Activated gamma-delta T cell (primary cell): ENCODE results near the gene GLG1.

Experiments used
- DNase-seq: peaks from one replicate; lab custom pipeline; 2025; lab: John Stamatoyannopoulos, UW

Gene GLG1

DNA sequence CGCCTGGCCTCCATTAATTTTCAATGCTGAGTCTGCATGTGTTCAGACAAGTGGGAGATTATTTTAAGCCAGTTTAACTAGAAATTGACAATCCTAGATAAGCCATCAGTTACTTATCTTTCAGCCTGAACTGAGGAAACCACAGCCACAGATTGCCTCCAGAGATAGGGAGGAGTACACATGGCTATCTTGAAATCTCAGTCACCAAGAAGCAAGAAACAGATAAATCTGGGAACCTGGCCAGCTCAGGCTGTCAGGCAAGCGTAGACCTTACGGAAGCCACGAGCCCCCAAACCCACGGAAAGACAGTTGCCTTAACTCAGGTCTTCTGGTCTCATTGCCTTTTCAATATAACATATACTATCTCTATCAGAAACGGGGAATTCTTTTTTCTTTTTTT lies 2.0 kb upstream of the GLG1 start:
- DNase-seq = no peak

DNA sequence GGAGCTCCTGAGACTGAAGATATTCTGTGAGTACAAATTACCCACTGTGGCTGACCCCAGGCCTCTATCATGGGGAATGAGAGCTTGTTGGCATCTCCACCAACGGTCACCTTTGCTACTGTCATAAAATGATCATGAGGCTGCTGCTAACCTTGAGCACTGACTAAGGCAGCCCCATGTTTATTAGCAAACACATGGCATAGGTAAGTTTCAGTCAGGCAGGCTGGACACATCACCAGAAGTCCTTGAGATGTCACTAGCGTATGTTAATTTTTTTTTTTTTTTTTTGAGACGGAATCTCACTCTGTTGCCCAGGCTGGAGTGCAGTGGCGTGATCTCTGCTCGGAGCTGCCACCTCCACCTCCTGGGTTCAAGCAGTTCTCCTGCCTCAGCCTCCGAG lies 1.5 kb upstream of the GLG1 start:
- DNase-seq = no peak

DNA sequence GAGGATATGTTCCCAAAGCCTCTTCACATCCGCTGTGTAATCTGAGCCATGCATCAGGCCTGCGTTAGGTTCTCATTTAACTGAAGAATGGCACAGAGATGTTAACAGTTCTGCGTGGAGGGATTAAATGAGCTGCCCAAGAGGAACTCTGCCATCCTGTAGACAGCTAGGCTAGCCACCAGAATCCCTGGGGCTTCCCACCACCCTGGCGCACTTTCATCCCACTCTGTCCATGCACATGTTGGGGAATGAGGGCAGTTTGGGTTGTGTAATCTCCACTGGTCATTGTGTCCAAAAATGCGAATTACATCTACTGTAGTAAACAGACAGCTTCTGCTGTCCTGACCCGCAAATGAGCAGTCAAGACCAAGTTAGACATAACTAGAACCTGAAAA lies 1.0 kb upstream of the GLG1 start:
- DNase-seq = no peak

DNA sequence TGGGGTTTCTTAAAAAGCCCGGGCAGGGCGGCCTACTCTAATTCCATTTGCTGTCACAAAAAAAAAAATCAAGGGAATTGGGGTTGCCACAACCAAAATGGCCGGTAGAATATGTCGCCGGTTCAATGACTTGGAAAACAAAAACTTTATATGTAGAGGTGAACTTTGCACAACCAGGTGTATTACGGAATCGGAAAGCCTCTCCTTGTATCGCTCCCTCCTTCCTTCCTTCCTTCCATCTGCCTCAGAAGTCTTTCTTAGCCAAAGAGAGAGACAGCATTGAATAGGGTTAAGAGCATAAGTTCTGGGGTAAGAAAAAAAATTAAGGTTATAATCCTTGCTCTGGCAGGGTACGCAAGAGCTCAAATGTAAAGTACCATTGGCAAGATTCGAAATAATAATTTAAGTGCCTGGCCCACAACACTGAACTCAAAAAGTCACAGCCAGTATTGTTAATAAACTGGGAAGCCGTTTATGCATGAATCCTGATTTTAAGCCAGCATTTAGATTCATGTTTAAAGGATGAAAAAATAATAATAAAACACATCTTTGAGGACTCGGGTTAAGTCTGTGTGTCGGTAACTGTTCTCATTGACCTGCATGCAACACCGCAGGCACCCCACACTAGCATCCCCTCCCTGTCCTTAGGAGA lies 522 bp upstream of the GLG1 start:
- no peak for DNase-seq

DNA sequence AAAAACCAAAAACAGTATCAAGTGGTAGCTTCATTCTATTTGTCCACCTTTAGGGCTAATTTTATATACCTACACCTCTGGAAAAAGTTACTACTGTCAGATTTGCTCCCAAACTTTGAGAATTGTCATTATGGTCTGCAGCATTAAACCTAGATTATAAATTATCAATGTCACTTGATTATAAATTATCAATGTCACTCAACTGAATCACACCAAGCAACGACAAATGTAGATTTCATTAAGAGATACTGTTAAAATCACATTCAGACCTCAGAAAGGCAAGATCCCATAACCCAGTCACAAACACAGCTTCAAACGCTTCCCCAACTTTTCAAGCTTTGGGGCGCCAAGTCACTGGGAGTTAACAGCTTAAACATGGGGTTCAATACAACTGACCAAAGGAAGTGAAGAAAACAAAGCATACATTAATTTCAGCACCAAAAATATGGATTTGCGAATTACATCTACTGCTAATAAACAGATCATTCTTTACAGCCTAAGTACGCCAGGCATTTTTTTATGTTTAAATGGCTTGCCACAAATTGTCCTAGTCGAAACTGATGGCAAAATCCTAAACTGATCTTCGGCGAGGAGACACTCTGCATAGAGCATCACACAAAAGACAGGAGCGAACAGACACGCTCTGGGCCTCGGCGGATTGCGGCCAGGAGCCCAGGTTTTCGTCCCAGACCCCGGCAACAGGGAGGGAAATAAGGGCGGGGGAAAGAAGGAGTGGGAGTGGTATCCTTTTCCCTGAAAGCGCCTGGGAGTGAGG lies 981 bp downstream of the GLG1 start:
- no peak for DNase-seq

DNA sequence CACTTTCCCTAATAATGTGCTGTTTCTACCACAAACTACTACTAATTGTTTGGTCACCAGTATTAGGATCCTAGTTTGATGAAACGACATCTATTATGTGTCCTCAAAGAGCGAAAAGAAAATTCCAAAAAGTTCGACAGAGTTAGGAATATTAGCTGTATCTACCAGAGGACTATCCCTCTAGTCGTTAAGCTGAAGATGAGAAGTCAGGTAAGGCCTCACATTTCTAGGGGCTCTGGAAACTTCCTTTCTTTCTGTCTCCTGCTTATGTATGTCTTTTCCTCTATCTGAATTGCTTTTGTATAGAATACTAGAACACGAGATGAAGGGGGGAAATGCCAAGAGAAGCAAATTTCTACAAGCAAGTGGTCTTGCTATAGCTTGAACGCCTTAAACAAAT lies 1.6 kb downstream of the GLG1 start:
- DNase-seq = no peak

DNA sequence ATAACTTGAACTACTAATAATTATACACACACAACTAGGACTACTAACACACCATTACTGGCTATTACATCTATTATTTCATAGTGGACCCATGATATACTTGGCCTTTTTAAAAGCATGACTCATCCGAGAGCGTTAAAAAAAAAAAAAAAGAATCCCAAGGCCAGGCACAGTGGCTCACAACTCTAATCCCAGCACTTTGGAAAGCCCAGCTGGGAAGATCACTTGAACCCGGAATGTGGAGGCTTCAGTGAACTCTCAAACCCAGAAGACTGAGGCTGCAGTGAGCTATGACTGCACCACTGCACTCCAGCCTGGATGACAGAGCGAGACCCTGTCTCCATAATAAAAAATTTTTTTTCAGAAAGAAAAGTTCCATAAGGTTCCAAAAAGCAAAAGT lies 3.1 kb downstream of the GLG1 start:
- DNase-seq = no peak

DNA sequence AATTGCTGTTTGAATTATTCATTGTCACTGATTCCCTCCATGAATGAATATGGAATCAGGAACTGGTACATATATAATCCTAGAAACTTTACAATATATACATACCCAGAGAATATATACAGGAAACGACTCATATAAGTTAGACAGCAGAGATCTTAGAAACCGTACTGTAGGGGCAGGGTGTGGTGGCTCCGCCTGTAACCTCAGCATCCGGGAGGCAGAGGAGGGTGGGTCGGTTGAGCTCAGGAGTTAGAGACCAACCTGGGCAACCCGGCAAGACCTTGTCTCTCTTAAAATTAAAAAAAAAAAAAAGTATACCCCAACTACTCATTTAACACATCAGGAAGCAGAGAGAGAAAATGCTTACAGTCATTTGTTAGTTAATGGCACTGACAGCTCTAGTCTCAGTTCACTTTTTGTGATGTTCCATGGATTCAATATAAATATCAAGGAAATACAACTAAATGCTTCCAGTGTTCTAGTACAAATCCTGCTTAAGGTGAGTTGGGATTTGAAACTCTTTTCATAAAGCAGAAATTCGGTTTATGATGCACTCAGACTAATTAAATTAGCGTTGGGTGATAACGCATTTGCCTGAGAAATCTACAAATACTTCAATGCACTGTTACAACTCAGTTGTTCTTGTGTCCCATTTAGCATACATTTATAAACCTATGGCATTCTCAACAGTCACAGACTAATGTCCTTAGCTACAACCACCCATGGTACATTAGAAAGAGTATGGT lies 5.6 kb downstream of the GLG1 start:
- DNase-seq = no peak

DNA sequence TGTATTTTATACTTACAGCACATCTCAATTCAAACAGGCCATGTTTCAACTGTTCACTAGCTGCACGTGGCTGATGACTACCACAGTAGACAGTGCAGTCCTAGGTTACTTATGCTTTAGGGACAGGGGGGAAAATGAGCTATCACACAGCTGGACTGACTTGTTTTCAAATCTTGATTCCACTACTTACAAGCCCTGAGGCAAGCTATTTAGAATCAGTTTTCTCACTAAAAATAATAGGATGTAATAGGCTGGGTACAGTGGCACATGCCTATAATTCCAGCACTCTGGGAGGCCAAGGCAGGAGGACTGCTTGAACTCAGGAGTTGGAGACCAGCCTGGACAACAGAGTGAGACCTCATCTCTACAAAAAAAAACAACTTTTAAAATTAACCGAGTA lies 10.3 kb downstream of the GLG1 start:
- DNase-seq = no peak

DNA sequence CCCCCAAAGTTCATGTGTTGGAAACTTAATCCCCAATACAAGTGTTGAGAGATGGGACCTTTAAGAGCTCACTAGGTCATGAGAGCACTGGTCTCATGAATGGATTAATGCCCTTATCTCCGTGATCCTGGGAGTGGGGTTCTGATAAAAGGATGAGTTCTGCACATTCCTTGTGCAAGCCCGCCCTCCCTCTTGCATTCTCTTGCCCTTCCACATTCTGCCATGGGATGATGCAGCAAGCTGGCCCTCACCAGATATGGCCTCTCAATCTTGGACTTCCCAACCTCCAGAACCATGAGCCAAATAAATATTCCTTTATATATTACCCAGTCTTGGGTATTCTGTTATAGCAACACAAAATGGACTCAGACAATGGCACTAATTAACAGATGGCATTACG lies 14.1 kb downstream of the GLG1 start:
- no peak for DNase-seq

DNA sequence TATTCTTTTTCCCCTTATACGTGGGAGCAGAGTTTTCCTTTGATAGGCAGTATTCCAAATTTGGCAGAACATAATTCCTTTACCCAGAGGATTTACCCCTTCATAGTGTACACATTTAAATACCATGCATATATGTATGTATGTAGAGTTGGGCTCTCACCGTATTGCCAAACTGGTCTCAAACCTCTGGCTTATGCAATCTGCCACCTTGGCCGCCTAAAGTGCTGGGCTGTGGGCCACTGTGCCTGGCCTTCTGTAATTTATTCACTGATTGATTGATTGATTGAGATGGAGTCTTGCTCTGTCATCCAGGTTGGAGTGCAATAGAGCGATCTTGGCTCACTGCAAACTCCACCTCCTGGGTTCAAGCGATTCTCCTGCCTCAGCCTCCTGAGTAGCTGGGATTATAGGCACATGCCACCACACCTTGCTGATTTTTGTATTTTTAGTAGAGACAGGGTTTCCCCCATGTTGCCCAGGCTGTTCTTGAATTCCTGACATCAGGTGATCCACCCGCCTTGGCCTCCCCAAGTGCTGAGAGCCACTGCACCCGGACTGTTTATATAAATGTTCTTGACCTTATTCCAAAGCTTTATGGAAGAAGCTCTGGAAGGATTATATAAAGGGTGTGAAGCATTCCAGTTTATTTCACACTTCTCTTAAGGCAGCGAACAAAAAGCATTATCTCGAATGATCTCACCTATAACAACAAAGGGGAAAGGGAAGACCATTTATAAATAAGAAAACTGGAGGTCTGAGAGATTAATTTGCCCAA lies 14.9 kb downstream of the GLG1 start:
- DNase-seq = no peak

DNA sequence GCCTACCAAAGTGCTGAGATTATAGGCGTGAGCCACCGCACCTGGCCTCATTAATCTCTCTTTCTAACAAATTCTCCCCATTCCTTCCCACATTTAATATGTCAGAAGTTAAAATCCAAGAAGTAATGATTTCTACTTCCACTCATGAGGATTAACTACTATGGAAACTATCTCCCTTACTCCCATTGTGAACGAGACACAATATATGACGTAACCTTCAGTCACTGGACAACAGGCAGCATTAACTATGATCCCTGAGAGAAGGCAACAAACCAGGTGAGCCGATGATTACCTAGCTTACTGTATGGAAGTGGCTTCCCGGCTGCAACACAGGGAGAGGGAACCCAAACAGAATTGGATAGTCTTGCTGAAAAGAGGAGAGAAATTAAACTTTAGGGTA lies 20.0 kb downstream of the GLG1 start:
- no peak for DNase-seq

DNA sequence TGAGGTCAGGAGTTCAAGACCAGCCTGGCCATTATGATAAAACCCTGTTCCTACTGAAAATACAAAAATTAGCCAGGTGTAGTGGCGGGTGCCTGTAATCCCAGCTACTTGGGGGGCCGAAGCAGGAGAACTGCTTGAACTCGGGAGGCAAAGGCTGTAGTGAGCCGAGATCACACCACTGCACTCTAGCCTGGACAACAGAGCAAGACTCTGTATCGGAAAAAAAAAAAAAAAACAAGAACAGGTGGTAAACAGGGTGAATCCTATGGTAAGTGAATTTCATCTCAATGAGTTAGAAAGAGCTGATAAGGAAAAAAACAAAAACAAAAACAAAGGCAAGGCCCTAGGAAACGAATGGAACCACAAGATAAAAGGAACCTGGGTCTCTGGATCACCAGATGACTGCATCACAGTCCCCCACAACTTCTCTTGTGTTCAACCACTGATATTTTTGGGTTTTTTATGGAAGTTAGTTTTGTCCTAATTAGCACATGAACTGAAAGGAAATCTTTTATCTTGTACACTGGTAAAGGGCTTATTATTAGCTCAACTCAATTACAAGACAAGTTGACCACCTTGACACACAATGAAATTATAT lies 21.0 kb downstream of the GLG1 start:
- DNase-seq = no peak

DNA sequence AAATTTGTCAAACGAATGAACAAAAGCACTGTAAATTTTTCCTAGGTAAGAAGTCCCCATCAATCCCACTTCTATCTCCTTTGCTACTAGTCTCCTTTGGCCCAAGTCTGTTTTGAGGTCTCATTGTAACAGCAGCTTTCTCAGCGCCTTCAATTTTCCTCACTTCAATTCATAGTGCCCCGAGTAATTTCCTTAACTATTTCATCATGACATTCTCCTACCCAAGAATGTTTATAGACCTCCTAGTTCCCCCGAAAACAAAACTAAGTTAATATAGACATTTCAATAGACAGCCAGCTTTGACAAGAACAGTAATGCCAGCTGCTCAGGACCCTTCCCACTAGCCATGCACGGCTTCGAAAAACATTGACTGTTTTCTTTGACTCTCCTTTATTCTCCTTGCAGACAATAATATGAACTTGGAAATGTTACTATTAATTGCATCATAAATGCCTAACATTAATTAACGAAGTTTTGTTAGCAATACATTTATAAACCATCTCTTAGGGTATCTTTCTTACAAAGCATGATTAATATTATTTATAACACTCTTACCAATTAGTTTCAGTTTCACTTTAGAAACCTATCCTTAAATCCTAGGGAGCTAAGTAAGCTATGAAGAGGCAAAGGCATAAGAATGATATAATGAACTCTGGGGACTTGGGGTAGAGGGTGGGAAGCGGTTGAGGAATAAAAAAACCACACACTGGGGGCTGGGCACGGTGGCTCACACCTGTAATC lies 22.8 kb downstream of the GLG1 start:
- no peak for DNase-seq

DNA sequence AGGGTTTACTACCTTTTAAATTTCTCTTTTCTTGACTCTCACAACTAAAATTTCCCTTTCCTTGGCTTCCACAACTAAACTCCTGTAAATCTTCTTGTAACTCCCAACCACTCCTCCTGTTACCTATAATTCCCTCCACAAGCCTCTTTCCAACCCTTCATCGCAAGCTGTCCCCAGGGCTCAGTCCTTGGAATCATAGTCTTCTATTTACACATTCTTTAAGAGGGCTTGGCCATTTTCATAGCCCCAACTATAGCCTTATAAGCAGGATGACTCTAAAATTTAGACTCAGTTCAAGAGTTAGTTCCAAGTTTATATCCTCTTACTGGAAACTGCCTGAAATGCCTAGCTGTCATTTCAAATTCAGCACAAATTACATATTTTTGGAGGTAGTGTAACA lies 23.9 kb downstream of the GLG1 start:
- no peak for DNase-seq

DNA sequence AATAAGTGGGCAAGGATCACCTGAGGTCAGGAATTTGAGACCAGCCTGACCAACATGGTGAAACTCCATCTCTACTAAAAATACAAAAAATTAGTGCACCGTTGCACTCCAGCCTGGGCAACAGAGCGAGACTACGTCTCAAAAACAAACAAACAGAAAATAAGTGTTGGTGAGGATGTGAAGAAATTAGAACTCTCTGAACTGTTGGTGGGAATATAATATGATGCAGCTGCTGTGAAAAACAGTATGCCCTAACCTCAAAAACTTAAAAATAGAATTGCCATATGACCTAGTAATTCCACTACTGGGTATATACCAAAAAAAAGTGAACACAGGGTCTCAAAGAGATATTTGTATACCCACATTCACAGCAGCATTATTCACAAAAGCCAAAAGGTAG lies 26.1 kb downstream of the GLG1 start:
- no peak for DNase-seq

DNA sequence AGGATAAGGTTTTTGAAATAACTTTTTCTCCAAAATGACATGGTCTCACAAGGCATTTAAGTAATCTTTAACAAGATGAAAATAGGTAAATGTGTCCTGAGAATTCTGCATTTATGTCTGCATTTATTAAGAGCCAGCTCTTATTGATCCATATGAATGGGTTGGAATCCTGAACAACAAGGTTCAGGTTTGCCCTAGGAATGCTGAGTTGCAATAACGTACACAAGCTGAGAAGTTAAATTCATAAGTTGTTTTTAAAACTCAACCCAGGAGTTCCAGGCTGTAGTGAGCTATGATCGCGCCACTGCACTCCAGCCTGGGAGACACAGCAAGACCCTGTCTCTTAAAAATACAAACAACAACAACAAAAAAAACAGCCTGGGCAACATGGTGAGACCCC lies 28.1 kb downstream of the GLG1 start:
- DNase-seq = no peak

DNA sequence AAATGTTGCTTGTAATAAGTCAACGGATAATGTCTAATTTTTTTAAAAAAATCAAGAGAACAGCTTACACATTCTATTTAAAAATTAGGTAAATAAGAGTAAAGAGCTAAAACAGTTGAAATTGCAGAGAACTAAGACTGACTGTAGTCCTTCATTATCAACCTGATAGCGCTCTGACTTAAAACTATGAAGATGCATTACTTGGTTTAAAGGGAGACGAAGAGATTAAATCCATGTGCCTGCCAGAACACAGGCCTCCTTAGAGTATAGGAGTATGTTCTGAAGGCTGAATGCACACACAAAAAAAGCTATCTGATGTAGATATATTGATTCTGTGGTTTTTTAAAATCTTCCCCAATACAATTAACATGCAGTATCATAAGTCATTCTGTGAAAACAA lies 28.5 kb downstream of the GLG1 start:
- no peak for DNase-seq

DNA sequence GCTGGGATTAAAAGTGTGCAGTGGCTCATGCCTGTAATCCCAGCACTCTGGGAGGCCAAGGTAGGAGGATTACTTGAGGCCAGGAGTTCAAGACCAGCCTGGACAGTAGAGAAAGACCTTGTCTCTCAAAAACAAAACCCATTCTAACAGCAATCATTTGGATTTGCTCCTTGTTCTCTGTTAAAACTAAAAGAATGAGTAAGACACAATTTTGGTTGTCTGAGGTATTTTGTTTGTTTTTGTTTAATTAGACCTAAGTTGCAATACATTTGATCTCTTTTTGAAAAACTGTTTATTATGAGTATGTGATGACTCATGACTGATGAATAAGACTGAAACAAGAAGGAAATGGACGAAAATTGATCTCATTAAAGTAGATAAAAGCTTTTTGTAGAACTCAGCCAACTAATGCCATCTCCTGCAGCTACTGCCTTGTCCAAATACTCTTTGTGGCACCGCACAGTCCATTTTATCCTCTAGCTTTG lies 29.0 kb downstream of the GLG1 start:
- DNase-seq = no peak

DNA sequence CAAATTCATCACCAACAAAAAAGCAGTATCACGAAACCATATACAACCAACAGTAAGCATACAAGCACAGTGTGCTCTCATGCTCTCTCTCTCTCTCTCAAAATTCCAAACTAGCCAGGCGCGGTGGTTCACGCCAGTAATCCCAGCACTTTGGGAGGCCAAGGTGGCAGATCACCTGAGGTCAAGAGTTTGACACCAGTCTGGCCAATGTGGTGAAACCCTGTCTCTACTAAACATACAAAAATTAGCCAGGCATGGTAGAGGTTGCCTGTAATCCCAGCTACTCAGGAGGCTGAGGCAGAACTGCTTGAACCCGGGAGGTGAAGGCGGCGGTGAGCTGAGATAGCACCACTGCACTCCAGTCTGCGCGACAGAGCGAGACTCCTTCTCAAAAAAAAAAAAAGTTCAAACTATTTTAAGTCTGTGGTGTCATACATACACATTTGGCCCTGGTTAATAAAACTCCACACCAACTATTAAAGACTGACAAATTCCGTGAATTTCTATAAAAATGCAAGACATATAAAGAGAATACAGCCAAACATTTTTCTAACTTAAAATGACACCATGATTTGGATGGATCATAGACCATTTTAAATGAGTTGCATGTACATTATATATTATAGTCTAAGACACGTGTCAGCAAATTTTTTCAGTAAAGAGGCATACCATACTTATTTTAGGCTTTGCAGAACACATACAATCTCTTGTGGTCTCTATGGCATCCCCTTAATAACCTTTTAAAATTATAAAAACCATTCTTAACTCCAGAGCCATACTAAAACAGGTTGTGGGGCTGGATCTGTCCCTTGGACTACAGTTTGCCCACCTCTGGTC lies 30.9 kb downstream of the GLG1 start:
- DNase-seq = no peak
